Stimulated activated naive CD4-positive, alpha-beta T cell treated with Interleukin-2 at 50 U/mL for 16 hours (primary cell): ENCODE measurements around the gene NTSR1.

Experiments
- DNase-seq: peaks from one replicate; lab custom pipeline; 2025; lab: John Stamatoyannopoulos, UW

Gene NTSR1

GRCh38 chr20:62694106-62694505, 14.5 kb upstream of the NTSR1 start:
- DNase-seq, result no peak

- DNase-seq, result no peak
Observed at GRCh38 chr20:62694868-62695267, 13.8 kb upstream of the NTSR1 start.

- no peak for DNase-seq
Observed at GRCh38 chr20:62695448-62696414, 12.9 kb upstream of the NTSR1 start.

GRCh38 chr20:62696434-62696957, 12.1 kb upstream of the NTSR1 start:
- no peak for DNase-seq

- DNase-seq, result no peak
Observed at GRCh38 chr20:62696989-62697388, 11.6 kb upstream of the NTSR1 start.

GRCh38 chr20:62697468-62697912, 11.1 kb upstream of the NTSR1 start:
- no peak for DNase-seq

GRCh38 chr20:62698231-62698630, 10.4 kb upstream of the NTSR1 start:
- no peak for DNase-seq

- DNase-seq, result no peak
Observed at GRCh38 chr20:62699296-62699695, 9.3 kb upstream of the NTSR1 start.

- no peak for DNase-seq
Observed at GRCh38 chr20:62699741-62700140, 8.9 kb upstream of the NTSR1 start.

- DNase-seq, result no peak
Observed at GRCh38 chr20:62700261-62700930, 8.2 kb upstream of the NTSR1 start.

- no peak for DNase-seq
Observed at GRCh38 chr20:62701161-62702012, 7.2 kb upstream of the NTSR1 start.

GRCh38 chr20:62702013-62702300, 6.7 kb upstream of the NTSR1 start:
- DNase-seq, result no peak

- DNase-seq, result peak; percentile 12
Observed at GRCh38 chr20:62702895-62703852, 5.5 kb upstream of the NTSR1 start.

GRCh38 chr20:62703853-62704228, 4.8 kb upstream of the NTSR1 start:
- DNase-seq, result no peak

- no peak for DNase-seq
Observed at GRCh38 chr20:62704341-62704948, 4.2 kb upstream of the NTSR1 start.

GRCh38 chr20:62705627-62706026, 3.0 kb upstream of the NTSR1 start:
- no peak for DNase-seq

GRCh38 chr20:62706344-62706743, 2.3 kb upstream of the NTSR1 start:
- DNase-seq, result no peak

- DNase-seq, result no peak
Observed at GRCh38 chr20:62706857-62707256, 1.8 kb upstream of the NTSR1 start.

- no peak for DNase-seq
Observed at GRCh38 chr20:62707276-62707920, 1.2 kb upstream of the NTSR1 start.

- DNase-seq, result peak; percentile 19
Observed at GRCh38 chr20:62707921-62708521, 615 bp upstream of the NTSR1 start.
